Urothelium cell line (cell line): Measurements from ENCODE around the gene OR4N5.
"Not testable (repeated sequence)": the region's sequence is repeated elsewhere in the genome, so short reads cannot be mapped to it uniquely, and the experiment has no call there.

ENCODE experiments used
- DNase-seq: peaks from one replicate; pipeline ENCODE4 v3.0.0; 2011; ENCODE audit warnings: low spot score, mixed read lengths
- FAIRE-seq: peaks from 2 replicates; lab custom pipeline; 2011; peaks lifted over from hg19 to GRCh38; lab: Jason Lieb, UNC

Gene OR4N5, protein sequence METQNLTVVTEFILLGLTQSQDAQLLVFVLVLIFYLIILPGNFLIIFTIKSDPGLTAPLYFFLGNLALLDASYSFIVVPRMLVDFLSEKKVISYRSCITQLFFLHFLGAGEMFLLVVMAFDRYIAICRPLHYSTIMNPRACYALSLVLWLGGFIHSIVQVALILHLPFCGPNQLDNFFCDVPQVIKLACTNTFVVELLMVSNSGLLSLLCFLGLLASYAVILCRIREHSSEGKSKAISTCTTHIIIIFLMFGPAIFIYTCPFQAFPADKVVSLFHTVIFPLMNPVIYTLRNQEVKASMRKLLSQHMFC

DNA sequence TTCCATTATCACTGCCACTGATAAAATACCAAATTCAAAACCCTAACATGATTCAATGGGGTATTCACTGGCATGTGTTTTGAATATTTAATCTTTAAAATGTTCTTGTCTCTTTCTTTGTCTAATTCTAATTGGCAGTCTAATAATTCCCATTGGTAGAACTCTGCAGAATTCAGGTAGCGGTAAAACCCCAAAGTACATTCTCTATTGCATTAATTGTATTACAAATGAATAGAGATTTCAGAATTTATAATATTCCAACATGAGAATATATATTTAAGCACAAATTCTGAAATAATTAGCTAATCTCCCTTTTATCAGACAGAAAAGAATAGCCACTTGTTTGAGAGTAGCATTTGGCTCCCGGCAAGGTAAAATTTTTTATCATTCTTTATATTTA lies at the start of gene OR4N5:
Gene OR4N5 (plus strand): TSS at position 301 of the 400 bp plus-strand sequence. CDS start 4,916 bp downstream, outside the sequence.
- no peak for FAIRE-seq
- DNase-seq: no peak

DNA sequence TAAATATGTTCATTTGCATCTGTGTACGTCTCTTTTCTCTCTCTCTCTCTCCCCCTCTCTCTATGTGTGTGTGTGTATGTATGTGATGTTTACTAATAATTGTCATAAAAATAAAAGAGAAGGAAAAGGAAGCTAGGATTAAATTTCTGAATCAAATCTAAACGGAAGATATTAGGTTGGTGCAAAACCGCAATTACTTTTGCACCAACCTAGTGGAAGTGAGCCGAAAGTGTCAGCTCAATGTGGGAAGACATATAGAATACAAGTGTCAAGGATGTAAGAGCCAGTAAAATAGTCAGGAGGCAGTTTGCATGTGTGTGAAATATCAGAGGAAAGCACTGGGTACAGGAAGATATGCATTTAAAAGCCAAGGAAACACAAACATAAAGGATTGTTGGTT lies 46.6 kb upstream of the OR4N5 start:
- DNase-seq (no peak), FAIRE-seq (no peak)

DNA sequence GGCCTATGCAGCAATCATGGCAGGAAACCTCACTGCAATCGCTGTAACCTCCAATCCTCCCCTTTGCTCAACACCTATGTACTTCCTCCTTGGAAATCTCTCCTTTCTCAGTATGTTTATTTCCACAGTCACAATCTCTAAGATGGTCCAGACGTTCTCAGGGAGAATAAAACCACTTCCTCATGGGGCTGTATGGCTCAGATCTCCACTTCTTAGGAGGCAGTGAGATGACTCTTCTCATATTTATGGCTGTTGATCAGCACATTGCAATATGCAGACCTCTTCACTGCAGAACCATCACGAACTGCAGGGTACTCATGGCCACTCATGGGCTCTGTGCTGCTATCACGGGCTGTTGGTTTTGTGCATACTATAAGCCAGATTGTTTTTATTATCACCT lies 45.2 kb upstream of the OR4N5 start:
- DNase-seq (no peak), FAIRE-seq (no peak)

DNA sequence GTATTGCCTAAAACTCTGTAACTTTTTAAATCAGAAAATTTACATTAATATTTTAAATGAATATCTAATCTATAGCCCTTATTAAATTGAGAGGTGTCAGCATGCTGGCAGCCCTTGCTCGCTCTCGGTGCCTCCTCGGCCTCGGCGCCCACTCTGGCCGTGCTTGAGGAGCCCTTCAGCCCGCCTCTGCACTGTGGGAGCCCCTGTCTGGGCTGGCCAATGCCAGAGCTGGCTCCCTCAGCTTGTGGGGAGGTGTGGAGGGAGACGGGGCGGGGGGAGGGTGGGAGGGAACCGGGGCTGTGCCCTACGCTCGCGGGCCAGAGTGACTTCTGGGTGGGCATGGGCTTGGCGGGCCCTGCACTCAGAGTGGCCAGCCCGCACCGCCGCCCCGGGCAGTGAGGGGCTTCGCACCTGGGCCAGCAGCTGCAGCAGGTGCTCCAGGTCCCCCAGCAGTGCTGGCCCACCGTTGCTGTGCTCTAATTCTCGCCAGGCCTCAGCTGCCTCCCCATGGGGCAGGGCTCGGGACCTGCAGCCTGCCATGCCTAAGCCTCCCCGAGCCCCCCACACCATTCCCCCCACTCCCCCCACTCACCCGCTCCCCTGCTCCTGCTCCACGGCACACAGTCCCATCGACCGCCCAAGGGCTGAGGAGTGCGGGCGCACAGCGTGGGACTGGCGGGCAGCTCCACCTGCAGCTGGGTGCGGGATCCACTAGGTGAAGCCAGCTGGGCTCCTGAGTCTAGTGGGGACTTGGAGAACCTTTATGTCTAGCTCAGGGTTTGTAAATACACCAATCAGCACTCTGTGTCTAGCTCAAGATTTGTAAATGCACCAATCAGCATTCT lies 39.5 kb upstream of the OR4N5 start:
- not testable (repeated sequence) for FAIRE-seq, DNase-seq

DNA sequence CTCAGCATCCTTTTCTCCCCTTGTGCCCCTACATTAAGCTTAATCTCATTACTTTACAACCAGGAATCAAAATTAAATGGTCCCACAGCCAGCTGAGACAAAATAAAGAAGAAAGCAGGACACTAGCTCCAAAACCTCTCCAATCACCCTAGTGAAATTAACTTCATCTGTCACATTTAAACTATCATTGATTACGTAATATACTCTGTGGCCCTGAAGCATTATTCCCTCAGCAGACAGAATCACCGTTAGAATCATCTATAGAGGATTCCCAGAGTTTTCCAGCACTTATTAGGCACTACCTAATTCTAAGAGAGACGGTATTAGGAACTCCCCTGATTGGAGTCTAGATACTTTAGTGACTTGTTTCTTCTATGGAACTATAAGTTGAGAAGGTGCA lies 28.2 kb upstream of the OR4N5 start, which contains the start of gene OR4K17:
Gene OR4K17 (plus strand): TSS at position 302 of the 400 bp plus-strand sequence. CDS start 6,761 bp downstream, outside the sequence.
- FAIRE-seq: no peak

DNA sequence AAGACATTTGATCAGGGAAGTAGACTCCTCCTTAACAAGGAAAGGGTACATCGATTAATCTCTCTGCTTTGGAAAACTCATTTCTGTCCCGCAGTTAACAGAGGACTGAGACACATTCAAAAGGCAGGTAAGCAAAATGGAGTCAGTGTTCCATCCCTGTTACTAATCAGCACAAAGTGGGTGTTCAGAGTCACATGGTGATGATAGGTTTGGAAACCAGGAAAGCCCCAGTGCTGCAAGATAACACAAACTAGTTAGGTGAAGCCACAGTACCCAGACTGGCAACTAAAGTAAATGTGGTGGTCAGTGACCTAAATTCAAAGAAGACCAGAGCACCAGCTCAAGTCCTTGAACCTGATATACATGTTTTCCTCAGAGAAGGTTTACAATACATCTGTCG lies 26.3 kb upstream of the OR4N5 start:
- FAIRE-seq: no peak

More for the DNA sequence above, 28.2 kb upstream of the OR4N5 start, which contains the start of gene OR4K17:
- DNase-seq: no peak

DNA sequence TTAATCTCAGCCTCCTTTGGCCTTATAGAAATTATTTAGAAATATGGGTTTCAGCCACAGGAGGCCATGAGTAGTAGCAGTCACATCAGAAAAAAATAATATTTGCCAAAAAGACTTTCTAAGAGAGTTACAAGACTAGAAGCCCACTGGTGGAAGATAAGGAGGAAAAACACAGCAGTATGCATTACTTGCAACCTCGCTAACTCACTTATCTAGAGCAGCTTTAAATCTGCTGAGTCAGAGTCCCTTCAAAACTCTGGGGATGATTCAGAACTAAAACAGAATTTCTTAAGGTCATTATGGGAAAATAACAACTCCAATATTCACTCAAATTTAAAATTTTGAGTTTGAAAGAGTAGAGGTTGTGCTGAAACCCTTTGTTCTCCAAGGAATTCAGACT lies 21.9 kb upstream of the OR4N5 start:
- DNase-seq (no peak), FAIRE-seq (no peak)

More for the DNA sequence above, 26.3 kb upstream of the OR4N5 start:
- DNase-seq: no peak

DNA sequence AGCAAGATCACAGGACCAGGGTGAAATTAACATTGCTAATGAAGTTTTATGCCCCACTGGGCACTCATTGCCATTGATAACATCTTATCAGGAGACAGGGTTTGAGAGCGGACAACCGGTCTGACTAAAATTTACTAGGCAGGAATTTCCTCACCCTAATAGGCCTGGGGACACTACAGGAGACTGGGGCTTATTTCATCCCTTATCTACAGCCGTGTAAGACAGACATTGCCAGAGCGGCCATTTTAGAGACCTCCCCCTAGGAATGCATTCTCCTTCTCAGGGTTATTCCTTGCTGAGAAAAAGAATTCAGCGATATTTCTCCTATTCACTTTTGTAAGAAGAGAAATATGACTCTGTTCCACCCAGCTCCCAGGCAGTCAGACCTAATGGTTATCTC lies 19.8 kb upstream of the OR4N5 start:
- FAIRE-seq (no peak), DNase-seq (no peak)

DNA sequence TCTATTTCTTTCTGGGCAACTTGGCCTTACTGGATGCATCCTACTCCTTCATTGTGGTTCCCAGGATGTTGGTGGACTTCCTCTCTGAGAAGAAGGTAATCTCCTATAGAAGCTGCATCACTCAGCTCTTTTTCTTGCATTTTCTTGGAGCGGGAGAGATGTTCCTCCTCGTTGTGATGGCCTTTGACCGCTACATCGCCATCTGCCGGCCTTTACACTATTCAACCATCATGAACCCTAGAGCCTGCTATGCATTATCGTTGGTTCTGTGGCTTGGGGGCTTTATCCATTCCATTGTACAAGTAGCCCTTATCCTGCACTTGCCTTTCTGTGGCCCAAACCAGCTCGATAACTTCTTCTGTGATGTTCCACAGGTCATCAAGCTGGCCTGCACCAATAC lies 5.3 kb downstream of the OR4N5 start:
- FAIRE-seq: no peak
- no peak for DNase-seq

DNA sequence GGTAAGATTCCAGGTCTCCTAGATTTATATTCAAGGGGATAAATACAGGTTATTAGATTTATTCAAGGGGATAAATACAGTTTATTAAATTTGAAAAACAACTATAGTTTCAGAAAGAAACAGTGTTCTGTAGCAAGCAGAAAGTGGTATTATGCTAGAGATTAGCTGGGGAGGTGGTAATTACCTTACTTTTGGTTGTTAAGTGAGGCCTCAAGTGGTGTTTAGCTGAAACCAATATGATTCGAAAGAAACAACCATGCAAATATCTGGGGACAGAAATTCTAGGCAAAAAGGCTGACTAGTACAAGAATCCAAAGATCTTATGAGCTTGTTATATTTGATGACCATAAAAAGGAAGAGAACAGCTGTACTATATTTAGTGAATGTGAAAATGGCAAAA lies 6.2 kb downstream of the OR4N5 start:
- FAIRE-seq (no peak), DNase-seq (no peak)

DNA sequence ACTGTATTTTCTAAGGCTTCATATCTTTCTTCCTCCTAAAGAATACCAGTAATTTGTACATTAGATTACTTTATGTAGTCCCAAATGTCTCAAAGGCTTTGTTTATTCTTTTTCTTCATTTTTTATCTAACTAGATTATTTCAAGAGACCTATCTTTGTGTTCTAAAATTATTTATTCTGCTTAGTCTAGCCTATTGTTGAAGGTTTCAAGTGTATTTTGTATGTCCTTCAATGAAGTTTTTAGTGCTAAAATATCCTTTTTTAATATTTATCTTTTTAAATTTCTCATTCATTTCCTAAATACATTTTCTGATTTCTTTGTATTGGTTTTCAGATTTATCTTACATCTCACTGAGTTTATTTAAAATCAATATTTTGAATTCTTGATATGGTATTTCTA lies 25.8 kb downstream of the OR4N5 start:
- no peak for DNase-seq
- no peak for FAIRE-seq

DNA sequence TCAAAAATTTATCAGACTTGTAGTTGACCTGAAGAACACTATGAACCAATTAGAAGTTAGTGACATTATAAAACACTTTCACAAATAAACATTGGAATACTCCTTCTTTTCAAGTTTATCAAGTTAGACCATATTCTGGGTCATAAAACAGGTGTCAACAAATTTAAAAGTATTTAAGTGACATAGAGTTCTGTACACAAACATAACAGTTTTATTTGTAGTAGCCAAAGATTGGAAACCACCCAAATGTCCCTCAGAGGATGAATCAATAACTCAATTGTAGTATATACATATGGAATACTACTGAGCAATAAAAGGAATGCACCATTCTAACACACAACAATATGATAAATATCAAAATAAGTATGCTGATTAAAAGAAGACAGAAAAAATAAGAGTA lies 28.5 kb downstream of the OR4N5 start:
- no peak for FAIRE-seq
- no peak for DNase-seq

DNA sequence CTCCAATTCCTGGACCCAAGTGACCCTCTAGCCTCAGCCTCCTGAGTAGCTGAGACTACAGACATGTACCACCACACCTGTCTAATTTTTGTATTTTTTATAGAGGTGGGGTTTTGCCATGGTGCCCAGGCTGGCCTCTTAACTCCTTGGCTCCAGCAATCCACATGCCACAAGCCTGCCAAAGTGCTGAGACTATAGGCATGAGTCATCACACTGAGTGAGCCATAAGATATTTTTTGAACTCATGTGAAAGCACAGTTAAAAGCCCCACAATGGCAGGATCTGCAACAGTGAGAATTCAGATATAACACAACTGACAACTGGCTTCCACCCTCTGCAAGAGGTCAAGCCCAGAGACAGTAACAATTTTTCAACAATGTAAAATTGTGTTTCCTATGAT lies 31.2 kb downstream of the OR4N5 start:
- FAIRE-seq (peak; percentile 9), DNase-seq (peak; percentile 48)

DNA sequence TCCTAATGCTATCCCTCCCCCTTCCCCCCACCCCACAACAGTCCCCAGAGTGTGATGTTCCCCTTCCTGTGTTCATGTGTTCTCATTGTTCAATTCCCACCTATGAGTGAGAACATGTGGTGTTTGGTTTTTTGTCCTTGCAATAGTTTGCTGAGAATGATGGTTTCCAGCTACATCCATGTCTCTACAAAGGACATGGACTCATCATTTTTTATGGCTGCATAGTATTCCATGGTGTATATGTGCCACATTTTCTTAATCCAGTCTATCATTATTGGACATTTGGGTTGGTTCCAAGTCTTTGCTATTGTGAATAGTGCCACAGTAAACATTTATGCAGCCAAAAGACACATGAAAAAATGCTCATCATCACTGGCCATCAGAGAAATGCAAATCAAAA lies 35.6 kb downstream of the OR4N5 start:
- FAIRE-seq, DNase-seq: not testable (repeated sequence)

DNA sequence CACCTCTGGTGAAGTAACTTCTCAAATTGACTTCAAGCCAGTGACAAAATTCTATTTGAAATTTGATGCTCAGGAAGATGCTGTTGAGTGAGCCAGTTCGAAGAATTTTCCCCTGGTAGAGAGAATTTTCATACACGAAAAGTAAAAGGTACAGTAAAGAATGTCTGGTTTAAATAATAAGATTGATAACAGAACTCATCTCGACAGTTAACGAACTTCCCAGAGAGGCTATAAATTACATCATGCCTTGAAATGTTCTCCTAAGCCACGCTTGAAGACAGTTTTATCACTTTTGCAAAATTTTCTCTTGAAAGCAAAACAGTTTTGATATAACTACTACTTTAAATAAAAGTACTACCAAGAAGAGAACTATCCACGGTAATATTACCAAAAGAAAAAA lies 37.7 kb downstream of the OR4N5 start:
- DNase-seq (no peak), FAIRE-seq (no peak)

DNA sequence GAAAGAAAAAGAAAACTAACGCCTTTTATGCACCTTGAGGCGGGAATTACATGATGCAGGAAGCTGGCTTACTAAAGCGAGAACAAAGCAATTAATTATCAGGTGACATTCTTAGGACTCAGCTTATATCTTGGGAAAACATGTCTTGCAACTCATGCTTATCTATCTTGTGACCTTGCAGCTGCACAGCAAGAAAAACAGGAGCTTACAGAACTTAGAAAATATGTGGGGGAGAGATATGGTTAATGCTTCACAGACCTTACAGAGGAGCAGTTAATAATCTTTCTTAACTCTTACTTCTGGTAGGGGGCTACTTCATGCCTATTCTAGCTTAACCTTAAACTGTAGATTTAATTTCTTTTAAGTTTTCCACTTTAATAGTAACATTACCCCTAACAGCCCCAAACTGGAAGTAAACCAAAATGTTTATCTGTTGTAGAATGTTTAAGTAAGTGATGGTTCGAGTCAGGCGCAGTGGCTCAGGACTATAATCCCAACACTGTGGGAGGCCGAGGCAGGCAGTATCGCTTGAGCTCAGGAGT lies 38.9 kb downstream of the OR4N5 start:
- DNase-seq (no peak), FAIRE-seq (no peak)

DNA sequence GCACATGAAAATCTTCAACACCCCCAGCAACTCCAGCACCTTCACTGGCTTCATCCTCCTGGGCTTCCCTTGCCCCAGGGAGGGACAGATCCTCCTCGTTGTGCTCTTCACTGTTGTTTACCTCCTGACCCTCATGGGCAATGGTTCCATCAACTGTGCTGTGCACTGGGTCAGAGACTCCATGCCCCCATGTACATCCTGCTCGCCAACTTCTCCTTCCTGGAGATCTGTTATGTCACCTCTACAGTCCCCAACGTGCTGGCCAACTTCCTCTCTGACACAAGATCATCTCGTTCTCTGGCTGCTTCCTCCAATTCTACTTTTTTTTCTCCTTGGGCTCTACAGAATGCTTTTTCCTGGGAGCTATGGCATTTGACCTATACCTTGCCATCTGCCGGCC lies 40.6 kb downstream of the OR4N5 start:
- DNase-seq: no peak
- FAIRE-seq: peak; percentile 23

DNA sequence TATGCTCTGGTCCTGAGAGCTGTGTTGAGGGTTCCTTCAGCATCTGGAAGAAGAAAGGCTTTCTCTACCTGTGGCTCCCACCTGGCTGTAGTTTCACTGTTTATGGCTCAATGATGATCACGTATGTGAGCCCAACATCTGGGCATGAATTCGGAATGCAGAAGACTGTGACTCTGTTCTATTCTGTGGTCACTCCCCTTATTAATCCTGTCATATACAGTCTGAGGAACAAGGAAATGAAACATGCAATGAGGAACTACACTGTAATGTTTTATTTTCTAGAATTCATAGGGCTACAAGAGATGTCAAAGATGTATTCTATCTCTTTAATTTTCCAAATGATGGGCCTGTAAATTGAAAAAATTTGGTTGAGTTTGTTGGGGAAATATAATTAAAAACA lies 41.3 kb downstream of the OR4N5 start:
- FAIRE-seq (no peak), DNase-seq (no peak)

DNA sequence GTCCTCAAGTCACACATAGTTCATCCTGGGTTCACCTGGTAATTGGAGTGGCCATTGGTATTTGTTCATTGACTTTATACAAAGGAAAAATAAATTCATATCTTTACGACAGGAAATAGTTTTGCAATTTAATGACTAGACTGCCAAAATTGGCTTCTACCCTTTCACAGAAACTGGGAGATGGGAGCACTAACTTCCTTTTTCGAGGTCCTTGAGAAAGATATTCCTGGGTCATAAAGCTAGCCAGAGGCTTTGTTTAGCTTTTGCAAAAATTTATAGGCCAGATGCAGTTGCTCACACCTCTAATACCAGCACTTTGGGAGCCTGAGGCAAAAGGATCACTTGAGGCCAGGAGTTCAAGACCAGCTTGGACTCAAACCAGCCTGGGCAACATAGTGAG lies 41.9 kb downstream of the OR4N5 start:
- no peak for FAIRE-seq
- no peak for DNase-seq

DNA sequence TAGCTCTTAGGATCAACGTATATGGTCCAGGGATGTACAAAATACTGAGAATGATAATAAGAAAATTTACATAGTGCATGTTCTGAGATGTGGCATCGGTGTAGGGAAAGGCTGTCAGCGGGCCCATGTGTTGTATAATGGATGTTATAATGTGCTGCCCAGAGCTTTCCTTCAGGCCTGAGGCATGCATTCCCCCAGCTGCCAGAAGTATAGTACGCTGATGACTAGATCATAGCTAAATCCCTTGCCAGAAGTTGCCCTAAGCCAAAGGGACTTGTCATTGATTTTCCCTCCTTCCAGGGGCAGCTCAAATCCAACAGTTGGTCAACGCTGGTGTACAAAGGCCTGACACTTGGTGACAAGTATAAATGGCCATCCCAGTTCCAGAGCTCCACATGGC lies 45.6 kb downstream of the OR4N5 start:
- no peak for FAIRE-seq
- no peak for DNase-seq

DNA sequence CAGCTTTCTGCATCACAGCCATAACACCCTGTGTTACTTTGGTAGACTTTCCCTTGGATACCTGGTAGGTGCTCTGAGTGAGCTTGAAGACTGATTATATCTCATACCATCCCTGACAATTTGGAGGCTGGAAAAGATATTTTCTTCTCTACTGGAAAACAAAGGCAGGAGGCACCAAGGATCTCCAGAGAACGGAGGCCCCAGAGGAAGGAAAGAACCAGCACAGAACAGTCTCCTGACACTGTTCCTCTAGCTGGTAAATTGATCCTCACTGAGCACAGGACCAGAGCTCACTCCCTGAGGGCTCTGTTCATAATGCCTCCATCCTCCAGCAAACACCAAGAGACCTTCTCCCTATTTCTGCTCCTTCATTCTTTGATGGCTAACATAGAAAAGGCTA lies 52.0 kb downstream of the OR4N5 start, which contains the start of gene OR11G2:
Gene OR11G2 (plus strand): TSS at position 301 of the 400 bp plus-strand sequence. CDS start 6,542 bp downstream, outside the sequence.
- FAIRE-seq: no peak
- DNase-seq: no peak

DNA sequence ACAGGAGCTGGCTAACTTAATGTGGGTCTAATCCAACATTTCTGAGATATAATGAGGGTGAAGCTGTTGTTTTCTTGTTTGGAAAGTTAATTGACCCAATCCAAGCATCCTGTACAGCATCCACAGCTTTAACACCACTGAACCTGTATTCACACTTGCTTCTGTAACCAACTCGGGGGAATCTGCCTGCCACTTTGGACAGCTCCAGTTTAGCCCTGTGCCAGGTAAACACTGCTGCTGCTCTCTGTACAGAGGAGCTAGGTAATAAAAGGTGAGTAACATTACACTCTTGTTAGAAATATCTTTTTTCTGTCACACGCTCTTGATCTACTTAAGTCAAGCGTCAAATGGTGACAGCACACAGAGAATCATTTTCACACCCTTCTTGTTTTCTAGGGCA lies 52.8 kb downstream of the OR4N5 start:
- FAIRE-seq: no peak
- no peak for DNase-seq
